ENCODE data around the gene SLC6A11. TPM values are rescaled to one million over a fixed set of nuclear protein-coding genes. Genes with fewer than 3 reads are reported as not detected.
A peak's percentile ranks its signal among the peaks of the same experiment; 100 is the strongest.

The SLC6A11 gene
- total RNA-seq, 1 donor from 2014 or later: 3.2 TPM

DNA sequence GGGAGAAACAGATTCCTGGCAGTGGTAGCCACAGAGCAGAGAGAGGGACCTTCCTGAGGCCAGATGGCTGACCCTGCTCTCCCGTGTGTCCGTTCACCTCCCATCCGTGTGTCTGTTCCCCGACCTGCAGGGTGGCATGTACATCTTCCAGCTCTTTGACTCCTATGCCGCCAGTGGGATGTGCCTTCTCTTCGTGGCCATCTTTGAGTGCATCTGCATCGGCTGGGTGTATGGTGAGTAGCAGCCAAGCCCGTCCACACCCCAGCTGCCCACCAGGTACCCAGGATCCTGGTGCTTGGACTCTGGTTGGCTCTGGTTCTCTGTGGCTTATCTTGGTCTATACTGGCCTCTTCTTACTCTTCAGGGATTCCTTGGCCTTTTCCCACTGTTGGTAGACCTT is 117.0 kb downstream of the SLC6A11 start:
- H3K36me3 ChIP-seq (ENCODE audit: control insufficient read depth, insufficient read depth, low read length): no peaks in the 10 kb centered on the region
- no peak overlapping the region for H3K4me3 ChIP-seq (ENCODE audit: low read depth, low read length)
- TF ChIP-seq, protein P1, sequence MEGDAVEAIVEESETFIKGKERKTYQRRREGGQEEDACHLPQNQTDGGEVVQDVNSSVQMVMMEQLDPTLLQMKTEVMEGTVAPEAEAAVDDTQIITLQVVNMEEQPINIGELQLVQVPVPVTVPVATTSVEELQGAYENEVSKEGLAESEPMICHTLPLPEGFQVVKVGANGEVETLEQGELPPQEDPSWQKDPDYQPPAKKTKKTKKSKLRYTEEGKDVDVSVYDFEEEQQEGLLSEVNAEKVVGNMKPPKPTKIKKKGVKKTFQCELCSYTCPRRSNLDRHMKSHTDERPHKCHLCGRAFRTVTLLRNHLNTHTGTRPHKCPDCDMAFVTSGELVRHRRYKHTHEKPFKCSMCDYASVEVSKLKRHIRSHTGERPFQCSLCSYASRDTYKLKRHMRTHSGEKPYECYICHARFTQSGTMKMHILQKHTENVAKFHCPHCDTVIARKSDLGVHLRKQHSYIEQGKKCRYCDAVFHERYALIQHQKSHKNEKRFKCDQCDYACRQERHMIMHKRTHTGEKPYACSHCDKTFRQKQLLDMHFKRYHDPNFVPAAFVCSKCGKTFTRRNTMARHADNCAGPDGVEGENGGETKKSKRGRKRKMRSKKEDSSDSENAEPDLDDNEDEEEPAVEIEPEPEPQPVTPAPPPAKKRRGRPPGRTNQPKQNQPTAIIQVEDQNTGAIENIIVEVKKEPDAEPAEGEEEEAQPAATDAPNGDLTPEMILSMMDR (IDR thresholded peaks at IDR 0.05; ENCODE audit: insufficient read depth, low read length, severe bottlenecking): no peak
- H3K27me3 ChIP-seq (ENCODE audit: control insufficient read depth, insufficient read depth, low read length): no peaks in the 10 kb centered on the region
- DNase-seq (ENCODE audit: low read depth): no peak
- FAIRE-seq: no peak

DNA sequence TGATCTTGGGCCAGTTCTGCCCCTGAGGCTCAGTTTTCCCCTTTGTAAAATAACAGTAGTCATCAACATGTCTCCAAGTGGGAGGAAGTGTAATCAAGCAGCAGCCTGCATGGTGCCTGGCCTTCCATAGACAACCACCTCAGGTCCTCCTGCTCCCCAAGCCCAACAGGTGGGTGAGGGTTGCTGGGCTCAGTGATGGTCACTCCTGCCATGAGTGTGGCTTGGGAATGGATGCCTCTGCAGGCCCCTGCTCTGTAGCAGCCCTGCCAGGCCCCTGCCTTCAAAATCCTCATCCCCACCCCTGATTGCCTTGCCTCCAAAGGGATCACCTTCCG is 117.4 kb downstream of the SLC6A11 start:
- no peaks in the 10 kb centered on the region for H3K36me3 ChIP-seq (ENCODE audit: control insufficient read depth, insufficient read depth, low read length)
- FAIRE-seq (no peak), DNase-seq (ENCODE audit: low read depth) (peak; percentile 25)
- TF ChIP-seq, protein P1 (IDR thresholded peaks at IDR 0.05; ENCODE audit: insufficient read depth, low read length, severe bottlenecking): no peak
- no peak overlapping the region for H3K4me3 ChIP-seq (ENCODE audit: low read depth, low read length)
- no peaks in the 10 kb centered on the region for H3K27me3 ChIP-seq (ENCODE audit: control insufficient read depth, insufficient read depth, low read length)

DNA sequence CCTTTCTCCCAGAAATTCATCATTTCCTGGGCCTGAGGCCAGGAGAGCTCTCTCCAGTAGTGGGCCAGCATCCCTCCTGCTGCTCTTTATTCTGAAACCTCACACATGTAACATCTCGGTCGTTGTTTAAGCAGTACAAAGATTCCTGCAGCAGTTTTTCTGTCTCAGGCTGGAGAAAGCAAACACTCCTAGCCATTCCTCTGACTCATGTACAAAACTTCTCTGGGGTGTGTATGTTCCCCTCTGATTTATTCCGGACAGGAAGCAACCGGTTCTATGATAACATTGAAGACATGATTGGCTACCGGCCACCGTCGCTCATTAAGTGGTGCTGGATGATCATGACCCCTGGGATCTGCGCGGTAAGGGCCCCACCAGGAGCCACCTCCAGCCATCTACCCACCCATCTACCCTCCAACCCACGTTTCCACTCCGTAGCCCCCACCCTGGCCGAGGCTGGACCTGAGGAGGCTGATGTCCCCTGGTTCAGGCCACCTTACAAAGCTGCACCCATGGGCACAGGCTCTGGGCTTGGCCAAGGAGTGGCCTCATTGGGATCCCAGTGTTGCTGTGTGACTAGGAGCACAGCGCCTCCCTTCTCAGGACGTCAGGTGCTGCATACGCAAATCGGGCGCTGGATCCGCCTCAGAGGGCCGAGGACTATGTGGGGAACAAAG is 117.9 kb downstream of the SLC6A11 start:
- TF ChIP-seq, protein P1 (IDR thresholded peaks at IDR 0.05; ENCODE audit: insufficient read depth, low read length, severe bottlenecking): peak; percentile 8
- DNase-seq (ENCODE audit: low read depth) (peak; percentile 88), FAIRE-seq (peak; percentile 88)
- Histone ChIP-seq H3K27me3 (ENCODE audit: control insufficient read depth, insufficient read depth, low read length) (no peaks in the 10 kb centered on the region), H3K36me3 (ENCODE audit: control insufficient read depth, insufficient read depth, low read length) (no peaks in the 10 kb centered on the region), H3K4me3 (ENCODE audit: low read depth, low read length) (no peak overlapping the region)

DNA sequence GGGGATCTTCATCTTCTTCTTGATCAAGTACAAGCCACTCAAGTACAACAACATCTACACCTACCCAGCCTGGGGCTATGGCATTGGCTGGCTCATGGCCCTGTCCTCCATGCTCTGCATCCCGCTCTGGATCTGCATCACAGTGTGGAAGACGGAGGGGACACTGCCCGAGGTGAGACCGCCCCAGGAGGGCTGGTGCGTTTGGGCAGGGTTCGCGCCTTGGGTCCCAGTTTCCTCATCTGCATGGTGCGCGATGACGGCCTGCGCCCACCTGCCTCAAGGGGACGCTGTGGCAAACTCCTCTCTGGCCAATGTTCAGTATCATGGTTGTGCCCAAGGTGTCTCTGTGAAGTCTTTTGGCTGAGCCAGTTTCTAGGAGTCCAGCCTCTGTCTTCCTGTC is 119.0 kb downstream of the SLC6A11 start:
- FAIRE-seq (no peak), DNase-seq (ENCODE audit: low read depth) (no peak)
- Histone ChIP-seq H3K36me3 (ENCODE audit: control insufficient read depth, insufficient read depth, low read length) (no peaks in the 10 kb centered on the region), H3K4me3 (ENCODE audit: low read depth, low read length) (no peak overlapping the region), H3K27me3 (ENCODE audit: control insufficient read depth, insufficient read depth, low read length) (no peaks in the 10 kb centered on the region)
- TF ChIP-seq, protein P1 (IDR thresholded peaks at IDR 0.05; ENCODE audit: insufficient read depth, low read length, severe bottlenecking): no peak

DNA sequence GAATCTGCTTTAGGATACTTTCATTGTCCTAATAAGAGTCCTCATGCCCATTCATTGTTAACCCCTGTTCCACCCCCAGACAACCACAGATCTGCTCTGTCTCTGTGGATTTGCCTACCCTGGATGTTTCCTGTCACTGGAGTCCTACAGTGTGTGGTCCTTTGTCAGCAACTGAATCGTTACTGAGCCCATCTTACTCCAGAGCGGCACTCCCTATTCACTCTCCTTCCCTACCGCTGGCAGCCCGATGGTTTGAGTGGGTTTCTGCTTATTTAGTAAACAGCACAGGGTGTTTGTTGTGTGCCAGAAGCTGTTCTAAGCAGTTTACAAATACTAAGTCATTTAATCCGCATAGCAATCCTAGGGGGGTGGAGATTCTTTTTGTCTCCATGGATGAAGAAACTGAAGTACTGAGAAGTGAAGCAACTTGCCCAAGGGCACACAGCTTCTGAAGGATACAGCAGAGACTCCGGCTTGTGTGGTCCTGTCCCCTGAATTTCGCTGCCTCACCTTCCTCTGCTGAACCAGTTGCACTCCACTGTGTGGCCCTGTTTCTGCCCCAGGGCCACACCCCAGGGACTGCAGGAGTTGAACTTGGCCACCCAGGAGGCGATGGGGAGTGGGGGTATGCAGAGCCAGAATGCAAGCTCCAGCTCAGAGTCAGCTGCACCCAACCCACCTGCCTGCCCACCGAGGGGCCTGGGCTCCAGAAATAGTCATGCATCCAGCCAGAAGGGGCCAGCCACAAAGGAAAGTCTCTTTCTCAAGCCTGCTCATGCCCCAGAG is 120.0 kb downstream of the SLC6A11 start:
- Histone ChIP-seq H3K4me3 (ENCODE audit: low read depth, low read length) (no peak overlapping the region), H3K36me3 (ENCODE audit: control insufficient read depth, insufficient read depth, low read length) (no peaks in the 10 kb centered on the region), H3K27me3 (ENCODE audit: control insufficient read depth, insufficient read depth, low read length) (no peaks in the 10 kb centered on the region)
- FAIRE-seq: no peak
- TF ChIP-seq, protein P1 (IDR thresholded peaks at IDR 0.05; ENCODE audit: insufficient read depth, low read length, severe bottlenecking): no peak
- peak; percentile 70 for DNase-seq (ENCODE audit: low read depth)
